SK-N-SH (cell line): ENCODE measurements around the gene SNRPF. TPM values are rescaled to one million over a fixed set of nuclear protein-coding genes. Genes with fewer than 3 reads are reported as not detected.

ENCODE experiments used
- CTCF ChIA-PET: fragments of 300-600, 350-600 bp; formaldehyde crosslinking; extraction: SDS; loops from one replicate; lab custom pipeline; 2021; lab: Yijun Ruan, JAX
- POLR2A ChIA-PET: fragments of 350-600 bp; sonication (Branson Sonifier 250); formaldehyde crosslinking; extraction: SDS; loops from one replicate; lab custom pipeline; 2020; ENCODE audit warnings: antibody characterized with exemption, inconsistent platforms; lab: Yijun Ruan, JAX
- DNase-seq: peaks from one replicate; pipeline ENCODE4 v3.0.0; 2012
- H2AFZ ChIP-seq: fragments of 200-600 bp; sonication (generic); 2 replicates; pipeline ENCODE4 v1.8.1; 2016; ENCODE audit warnings: antibody characterized with exemption, mild to moderate bottlenecking, low read depth
- H3F3A ChIP-seq: fragments of 200-600 bp; sonication (generic); replicated peaks from 2 replicates; pipeline ENCODE3; 2016; ENCODE audit warnings: antibody characterized with exemption, mild to moderate bottlenecking; ENCODE audit not compliant: insufficient read depth
- H3K27ac ChIP-seq, 2 experiments: fragments of 200-500 bp in 1 of 2; fragments of 200-600 bp in 1 of 2; sonication (Bioruptor generic) in 1 of 2; sonication (generic), shearing (Covaris generic) in 1 of 2; 2 replicates each; pipeline versions ENCODE4 v1.5.1 to v1.6.1; 2014 to 2016; ENCODE audit warnings: low read depth in 2 of 2, inconsistent platforms in 1 of 2, low read length in 1 of 2, mild to moderate bottlenecking in 1 of 2, mixed read lengths in 1 of 2
- H3K27me3 ChIP-seq: fragments of 200-600 bp; sonication (generic), shearing (Covaris generic); 2 replicates; pipeline ENCODE4 v1.6.1; 2016; ENCODE audit warnings: mixed run types; ENCODE audit not compliant: insufficient read depth
- H3K36me3 ChIP-seq, 2 experiments: fragments of 200-500 bp in 1 of 2; fragments of 200-600 bp in 1 of 2; sonication (Bioruptor generic) in 1 of 2; sonication (generic) in 1 of 2; replicated peaks in 1 of 2; 2 replicates each; pipeline versions ENCODE3 to v1.5.1; 2014 to 2016; ENCODE audit warnings: low read length in 1 of 2, mild to moderate bottlenecking in 1 of 2; ENCODE audit not compliant: insufficient read depth in 2 of 2, control insufficient read depth in 1 of 2
- H3K4me1 ChIP-seq, 2 experiments: fragments of 200-500 bp in 1 of 2; fragments of 200-600 bp in 1 of 2; sonication (Bioruptor generic) in 1 of 2; sonication (generic), shearing (Covaris generic) in 1 of 2; 2 replicates each; pipeline versions ENCODE4 v1.5.1 to v1.6.1; 2014 to 2016; ENCODE audit warnings: low read depth in 1 of 2, low read length in 1 of 2, mixed run types in 1 of 2; ENCODE audit not compliant: insufficient read depth in 2 of 2, control insufficient read depth in 1 of 2
- H3K4me2 ChIP-seq: fragments of 200-600 bp; sonication (generic), shearing (Covaris generic); 2 replicates; pipeline ENCODE4 v1.6.1; 2017; ENCODE audit warnings: mixed run types
- H3K4me3 ChIP-seq, 2 experiments: fragments of 200-500 bp in 1 of 2; fragments of 200-600 bp in 1 of 2; sonication (Bioruptor generic) in 1 of 2; sonication (generic), shearing (Covaris generic) in 1 of 2; 2 replicates each; pipeline versions ENCODE4 v1.5.1 to v1.8.1; 2014 to 2016; ENCODE audit warnings: low read depth in 2 of 2, inconsistent platforms in 1 of 2, low read length in 1 of 2, mild to moderate bottlenecking in 1 of 2, mixed read lengths in 1 of 2, moderate library complexity in 1 of 2
- H3K79me2 ChIP-seq: fragments of 200-600 bp; sonication (generic); 2 replicates; pipeline ENCODE4 v1.8.1; 2017; ENCODE audit warnings: mild to moderate bottlenecking; ENCODE audit not compliant: insufficient read depth
- H3K9ac ChIP-seq: fragments of 200-600 bp; sonication (generic); 2 replicates; pipeline ENCODE4 v1.6.1; 2017; ENCODE audit warnings: mixed run types
- H3K9me2 ChIP-seq: fragments of 200-600 bp; sonication (generic); 2 replicates; pipeline ENCODE4 v1.6.1; 2017; ENCODE audit warnings: mixed run types
- H3K9me3 ChIP-seq: fragments of 200-600 bp; sonication (generic); 2 replicates; pipeline ENCODE4 v1.6.1; 2017; ENCODE audit warnings: mixed run types, mild to moderate bottlenecking, moderate library complexity
- H4K20me1 ChIP-seq: fragments of 200-600 bp; sonication (generic); 2 replicates; pipeline ENCODE4 v1.6.1; 2017; ENCODE audit warnings: mild to moderate bottlenecking, mixed run types; ENCODE audit not compliant: insufficient read depth
- ELF1 ChIP-seq: IDR thresholded peaks from 2 replicates; pipeline ENCODE4 v1.4.0; 2012
- EP300 ChIP-seq, 2 experiments: IDR thresholded peaks; 2 replicates each; pipeline versions ENCODE4 v1.4.0 to v1.6.1; 2012; ENCODE audit warnings: borderline replicate concordance in 1 of 2, low read depth in 1 of 2, low read length in 1 of 2
- FOSL2 ChIP-seq: IDR thresholded peaks from 2 replicates; pipeline ENCODE4 v1.4.0; 2012; ENCODE audit warnings: low read depth, mild to moderate bottlenecking, moderate library complexity, borderline replicate concordance
- FOXJ3 ChIP-seq: sonication (generic); formaldehyde crosslinking; IDR thresholded peaks from 2 replicates; pipeline ENCODE4 v1.5.1; 2020; ENCODE audit warnings: mild to moderate bottlenecking, missing genetic modification reagents
- FOXM1 ChIP-seq: IDR thresholded peaks from 2 replicates; pipeline ENCODE4 v1.4.0; 2012; ENCODE audit warnings: low read depth, mild to moderate bottlenecking
- MEF2A ChIP-seq: IDR thresholded peaks from 2 replicates; pipeline ENCODE4 v1.4.0; 2012; ENCODE audit warnings: low read depth, borderline replicate concordance
- MXI1 ChIP-seq: IDR thresholded peaks from 2 replicates; pipeline ENCODE4 v1.6.1; 2012; ENCODE audit warnings: mild to moderate bottlenecking, low read depth, low read length, improper control_type of control experiment
- NFIC ChIP-seq: IDR thresholded peaks from 2 replicates; pipeline ENCODE4 v1.4.0; 2012; ENCODE audit warnings: borderline replicate concordance
- NRF1 ChIP-seq: IDR thresholded peaks from 2 replicates; pipeline ENCODE4 v1.6.1; 2012; ENCODE audit warnings: low read depth, mild to moderate bottlenecking, low read length
- POLR2AphosphoS5 ChIP-seq: IDR thresholded peaks from 2 replicates; pipeline ENCODE4 v1.6.1; 2012; ENCODE audit warnings: low read depth, low read length
- RCOR1 ChIP-seq: fragments of 150-350 bp; IDR thresholded peaks from 2 replicates; pipeline ENCODE4 v1.6.1; 2017; ENCODE audit warnings: antibody characterized with exemption, low read length
- SIN3A ChIP-seq: IDR thresholded peaks from 2 replicates; pipeline ENCODE4 v1.6.1; 2012; ENCODE audit warnings: low read depth, mild to moderate bottlenecking, low read length, moderate library complexity, borderline replicate concordance
- SMC3 ChIP-seq: IDR thresholded peaks from 2 replicates; pipeline ENCODE4 v1.6.1; 2012; ENCODE audit warnings: low read depth, low read length, improper control_type of control experiment
- TAF1 ChIP-seq: IDR thresholded peaks from 2 replicates; pipeline ENCODE4 v1.6.1; 2012; ENCODE audit warnings: low read depth, mild to moderate bottlenecking, low read length, moderate library complexity, borderline replicate concordance
- TEAD4 ChIP-seq: IDR thresholded peaks from 2 replicates; pipeline ENCODE4 v1.4.0; 2012; ENCODE audit warnings: mild to moderate bottlenecking, borderline replicate concordance; ENCODE audit not compliant: insufficient read depth
- YY1 ChIP-seq: IDR thresholded peaks from 2 replicates; pipeline ENCODE4 v1.4.0; 2012; ENCODE audit warnings: low read depth, mild to moderate bottlenecking
- WGBS: methylation state at CpG from one replicate; pipeline ENCODE4 v1.1.6; 2017; ENCODE audit warnings: low lambda C conversion rate; 5-methylcytosine and 5-hydroxymethylcytosine counted together
- polyA plus RNA-seq, 3 experiments: library from polyadenylated mRNA; depleted of rRNA; stranded (reverse); fragments of >200 nt; gene quantifications; 2 replicates each; pipeline ENCODE4 v1.2.3, GENCODE V29; 2012
- TF ChIP-seq, protein P1 (sequence below): fragments of 150-350 bp; IDR thresholded peaks from 2 replicates; pipeline ENCODE4 v1.6.1; 2017; ENCODE audit warnings: antibody characterized with exemption, low read length, low read depth, borderline replicate concordance
- TF ChIP-seq, protein P2 (sequence below): IDR thresholded peaks from 2 replicates; pipeline ENCODE4 v1.6.1; 2012; ENCODE audit warnings: mild to moderate bottlenecking, low read depth, low read length, moderate library complexity
- TF ChIP-seq, protein P3 (sequence below): IDR thresholded peaks from 2 replicates; pipeline ENCODE4 v1.4.0; 2012; ENCODE audit warnings: low read depth, borderline replicate concordance
- TF ChIP-seq, protein P4 (sequence below): IDR thresholded peaks from 2 replicates; pipeline ENCODE4 v1.4.0; 2012; ENCODE audit warnings: low read depth
- TF ChIP-seq, protein P5 (sequence below): fragments of 200-600 bp; sonication (generic); IDR thresholded peaks from 2 replicates; pipeline ENCODE4 v1.6.1; 2017; ENCODE audit warnings: antibody characterized with exemption, mild to moderate bottlenecking, moderate library complexity
- TF ChIP-seq, protein P6 (sequence below): IDR thresholded peaks from 2 replicates; pipeline ENCODE4 v1.4.0; 2012; ENCODE audit warnings: low read depth, borderline replicate concordance

The SNRPF gene
- polyA plus RNA-seq (2012; rRNA removed): 12.8 and 62.5 TPM in 2 replicates
- 55.8 and 91.2 TPM in 2 replicates for polyA plus RNA-seq (2012; cell fraction: cytosol; rRNA removed)
- polyA plus RNA-seq (2012; cell fraction: nucleus; rRNA removed): 12.6 and 15.8 TPM in 2 replicates

DNA sequence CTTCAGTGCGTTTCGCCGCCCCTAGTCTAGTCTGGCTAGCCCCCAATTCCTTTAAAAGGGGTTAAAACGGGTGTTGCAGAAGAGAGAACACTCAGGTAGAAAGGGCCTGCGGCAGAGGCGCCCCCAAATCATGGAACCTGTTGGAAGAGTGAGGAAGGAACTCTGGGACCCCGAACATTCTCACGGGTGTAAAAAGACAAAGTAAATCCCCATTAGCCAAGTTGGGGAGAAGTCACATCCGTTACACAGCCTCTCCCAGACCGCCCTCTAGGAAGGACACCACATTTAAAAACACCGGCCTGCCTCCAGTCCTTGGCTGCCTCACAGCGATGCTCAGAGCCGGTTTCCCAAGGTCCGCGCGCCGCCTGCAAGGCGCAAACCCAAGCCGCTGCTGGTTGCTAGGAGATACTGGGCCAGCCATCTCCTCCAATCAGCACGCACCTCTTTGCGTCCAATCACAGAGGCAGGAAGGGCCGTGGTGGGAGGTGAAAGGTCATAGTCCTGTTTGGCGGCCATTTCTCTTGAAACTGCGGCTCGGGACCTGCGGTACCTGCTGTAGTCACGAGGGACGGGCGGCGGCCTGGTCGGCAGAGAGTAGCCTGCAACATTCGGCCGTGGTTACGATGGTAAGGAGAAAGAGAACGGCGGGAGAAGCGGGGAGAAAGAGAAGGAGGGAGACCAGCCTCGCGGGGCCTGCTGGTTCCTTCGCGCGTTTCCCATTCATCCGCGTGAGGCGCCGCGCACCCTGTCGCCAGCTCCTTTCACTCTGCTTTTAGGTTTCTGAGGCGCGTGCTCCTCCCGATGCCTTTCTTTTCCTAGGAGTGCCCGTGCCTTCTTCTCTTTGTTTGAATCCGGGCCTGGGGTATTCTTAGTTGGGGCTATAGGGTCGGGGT, at the start of gene SNRPF:
TSS of gene SNRPF (plus strand) at position 502 of the 893 bp plus-strand sequence. CDS start at position 624, 122 bp downstream.
- Histone ChIP-seq H3K4me3 (peak within 1 kb of the TSS; percentile 79 to 86), H3F3A (no peaks in the 10 kb centered on the region), H3K9me3 (no peaks in the 10 kb centered on the region; the same call in 1 of the 2 replicates), H3K9ac (peak within 1 kb of the TSS; percentile 78), H3K4me2 (peak within 1 kb of the TSS; percentile 89), H3K4me1 (peaks cover 0 to 7% of the 10 kb centered on the region in 2 experiments; a peak in 2 of 4 replicates), H3K36me3 (peaks cover 19 to 31% of the 10 kb centered on the region in 2 experiments), H2AFZ (peak within 1 kb of the TSS; percentile 99), H3K27ac (peak within 1 kb of the TSS; percentile 70 to 71), H4K20me1 (0 out of 2 replicates have a peak, but pooled peaks cover 9% of the 10 kb centered on the region), H3K79me2 (peaks cover 49% of the 10 kb centered on the region), H3K27me3 (no peaks in the 10 kb centered on the region), H3K9me2 (no peaks in the 10 kb centered on the region)
- CTCF ChIA-PET: no interaction called here
- POLR2A ChIA-PET: no interaction called here
- DNase-seq: peak; percentile 98
- WGBS: 3% methylated on average over 43 of the region's 54 CpGs
- TF ChIP-seq, protein P1, sequence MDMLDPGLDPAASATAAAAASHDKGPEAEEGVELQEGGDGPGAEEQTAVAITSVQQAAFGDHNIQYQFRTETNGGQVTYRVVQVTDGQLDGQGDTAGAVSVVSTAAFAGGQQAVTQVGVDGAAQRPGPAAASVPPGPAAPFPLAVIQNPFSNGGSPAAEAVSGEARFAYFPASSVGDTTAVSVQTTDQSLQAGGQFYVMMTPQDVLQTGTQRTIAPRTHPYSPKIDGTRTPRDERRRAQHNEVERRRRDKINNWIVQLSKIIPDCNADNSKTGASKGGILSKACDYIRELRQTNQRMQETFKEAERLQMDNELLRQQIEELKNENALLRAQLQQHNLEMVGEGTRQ: no peak
- TF ChIP-seq SMC3 (no peak; the same call in 1 of the 2 replicates), EP300 (IDR thresholded peaks at IDR 0.05; ENCODE audit: borderline replicate concordance in 1 of 2, low read depth in 1 of 2, low read length in 1 of 2) (no peak), TEAD4 (no peak), ELF1 (peak; percentile 12; the same call in 1 of the 2 replicates), NFIC (no peak), SIN3A (peak; percentile 84), NRF1 (no peak), POLR2AphosphoS5 (peak; percentile 83), RCOR1 (no peak), MEF2A (no peak), FOSL2 (no peak), FOXM1 (no peak), MXI1 (peak; percentile 95), FOXJ3 (CRISPR knock-in tag) (no peak), YY1 (peak; percentile 96), TAF1 (peak; percentile 62; the same call in 1 of the 2 replicates)
- TF ChIP-seq, protein P2, sequence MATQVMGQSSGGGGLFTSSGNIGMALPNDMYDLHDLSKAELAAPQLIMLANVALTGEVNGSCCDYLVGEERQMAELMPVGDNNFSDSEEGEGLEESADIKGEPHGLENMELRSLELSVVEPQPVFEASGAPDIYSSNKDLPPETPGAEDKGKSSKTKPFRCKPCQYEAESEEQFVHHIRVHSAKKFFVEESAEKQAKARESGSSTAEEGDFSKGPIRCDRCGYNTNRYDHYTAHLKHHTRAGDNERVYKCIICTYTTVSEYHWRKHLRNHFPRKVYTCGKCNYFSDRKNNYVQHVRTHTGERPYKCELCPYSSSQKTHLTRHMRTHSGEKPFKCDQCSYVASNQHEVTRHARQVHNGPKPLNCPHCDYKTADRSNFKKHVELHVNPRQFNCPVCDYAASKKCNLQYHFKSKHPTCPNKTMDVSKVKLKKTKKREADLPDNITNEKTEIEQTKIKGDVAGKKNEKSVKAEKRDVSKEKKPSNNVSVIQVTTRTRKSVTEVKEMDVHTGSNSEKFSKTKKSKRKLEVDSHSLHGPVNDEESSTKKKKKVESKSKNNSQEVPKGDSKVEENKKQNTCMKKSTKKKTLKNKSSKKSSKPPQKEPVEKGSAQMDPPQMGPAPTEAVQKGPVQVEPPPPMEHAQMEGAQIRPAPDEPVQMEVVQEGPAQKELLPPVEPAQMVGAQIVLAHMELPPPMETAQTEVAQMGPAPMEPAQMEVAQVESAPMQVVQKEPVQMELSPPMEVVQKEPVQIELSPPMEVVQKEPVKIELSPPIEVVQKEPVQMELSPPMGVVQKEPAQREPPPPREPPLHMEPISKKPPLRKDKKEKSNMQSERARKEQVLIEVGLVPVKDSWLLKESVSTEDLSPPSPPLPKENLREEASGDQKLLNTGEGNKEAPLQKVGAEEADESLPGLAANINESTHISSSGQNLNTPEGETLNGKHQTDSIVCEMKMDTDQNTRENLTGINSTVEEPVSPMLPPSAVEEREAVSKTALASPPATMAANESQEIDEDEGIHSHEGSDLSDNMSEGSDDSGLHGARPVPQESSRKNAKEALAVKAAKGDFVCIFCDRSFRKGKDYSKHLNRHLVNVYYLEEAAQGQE: no peak
- TF ChIP-seq, protein P3, sequence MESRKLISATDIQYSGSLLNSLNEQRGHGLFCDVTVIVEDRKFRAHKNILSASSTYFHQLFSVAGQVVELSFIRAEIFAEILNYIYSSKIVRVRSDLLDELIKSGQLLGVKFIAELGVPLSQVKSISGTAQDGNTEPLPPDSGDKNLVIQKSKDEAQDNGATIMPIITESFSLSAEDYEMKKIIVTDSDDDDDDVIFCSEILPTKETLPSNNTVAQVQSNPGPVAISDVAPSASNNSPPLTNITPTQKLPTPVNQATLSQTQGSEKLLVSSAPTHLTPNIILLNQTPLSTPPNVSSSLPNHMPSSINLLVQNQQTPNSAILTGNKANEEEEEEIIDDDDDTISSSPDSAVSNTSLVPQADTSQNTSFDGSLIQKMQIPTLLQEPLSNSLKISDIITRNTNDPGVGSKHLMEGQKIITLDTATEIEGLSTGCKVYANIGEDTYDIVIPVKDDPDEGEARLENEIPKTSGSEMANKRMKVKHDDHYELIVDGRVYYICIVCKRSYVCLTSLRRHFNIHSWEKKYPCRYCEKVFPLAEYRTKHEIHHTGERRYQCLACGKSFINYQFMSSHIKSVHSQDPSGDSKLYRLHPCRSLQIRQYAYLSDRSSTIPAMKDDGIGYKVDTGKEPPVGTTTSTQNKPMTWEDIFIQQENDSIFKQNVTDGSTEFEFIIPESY: no peak
- TF ChIP-seq, protein P4, sequence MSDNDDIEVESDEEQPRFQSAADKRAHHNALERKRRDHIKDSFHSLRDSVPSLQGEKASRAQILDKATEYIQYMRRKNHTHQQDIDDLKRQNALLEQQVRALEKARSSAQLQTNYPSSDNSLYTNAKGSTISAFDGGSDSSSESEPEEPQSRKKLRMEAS: peak; percentile 80
- TF ChIP-seq, protein P5, sequence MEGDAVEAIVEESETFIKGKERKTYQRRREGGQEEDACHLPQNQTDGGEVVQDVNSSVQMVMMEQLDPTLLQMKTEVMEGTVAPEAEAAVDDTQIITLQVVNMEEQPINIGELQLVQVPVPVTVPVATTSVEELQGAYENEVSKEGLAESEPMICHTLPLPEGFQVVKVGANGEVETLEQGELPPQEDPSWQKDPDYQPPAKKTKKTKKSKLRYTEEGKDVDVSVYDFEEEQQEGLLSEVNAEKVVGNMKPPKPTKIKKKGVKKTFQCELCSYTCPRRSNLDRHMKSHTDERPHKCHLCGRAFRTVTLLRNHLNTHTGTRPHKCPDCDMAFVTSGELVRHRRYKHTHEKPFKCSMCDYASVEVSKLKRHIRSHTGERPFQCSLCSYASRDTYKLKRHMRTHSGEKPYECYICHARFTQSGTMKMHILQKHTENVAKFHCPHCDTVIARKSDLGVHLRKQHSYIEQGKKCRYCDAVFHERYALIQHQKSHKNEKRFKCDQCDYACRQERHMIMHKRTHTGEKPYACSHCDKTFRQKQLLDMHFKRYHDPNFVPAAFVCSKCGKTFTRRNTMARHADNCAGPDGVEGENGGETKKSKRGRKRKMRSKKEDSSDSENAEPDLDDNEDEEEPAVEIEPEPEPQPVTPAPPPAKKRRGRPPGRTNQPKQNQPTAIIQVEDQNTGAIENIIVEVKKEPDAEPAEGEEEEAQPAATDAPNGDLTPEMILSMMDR: peak; percentile 33
- TF ChIP-seq, protein P6, sequence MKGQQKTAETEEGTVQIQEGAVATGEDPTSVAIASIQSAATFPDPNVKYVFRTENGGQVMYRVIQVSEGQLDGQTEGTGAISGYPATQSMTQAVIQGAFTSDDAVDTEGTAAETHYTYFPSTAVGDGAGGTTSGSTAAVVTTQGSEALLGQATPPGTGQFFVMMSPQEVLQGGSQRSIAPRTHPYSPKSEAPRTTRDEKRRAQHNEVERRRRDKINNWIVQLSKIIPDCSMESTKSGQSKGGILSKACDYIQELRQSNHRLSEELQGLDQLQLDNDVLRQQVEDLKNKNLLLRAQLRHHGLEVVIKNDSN: peak; percentile 54; the same call in 1 of the 2 replicates
